Prostate gland (tissue), 2 donors: ENCODE data around the gene CHST12. TPM values are rescaled to one million over a fixed set of nuclear protein-coding genes. Genes with fewer than 3 reads are reported as not detected.

ENCODE experiments used
- DNase-seq: peaks from one replicate; pipeline ENCODE4 v3.0.0-alpha.2; 2019; ENCODE audit warnings: low spot score
- H3K27ac ChIP-seq, 2 donors: fragments of 200-600 bp; sonication (generic); 2 replicates each; pipeline ENCODE4 v1.5.1; 2017 to 2019
- H3K27me3 ChIP-seq: fragments of 200-600 bp; sonication (generic); replicated peaks from 2 replicates; pipeline ENCODE4 v1.5.1; 2019; ENCODE audit not compliant: insufficient read depth
- H3K36me3 ChIP-seq, 2 donors: fragments of 200-600 bp; sonication (generic); 1 replicate in 1 of 2; 2 replicates in 1 of 2; pipeline versions ENCODE4 v1.5.1 to v1.8.1; 2017 to 2019
- H3K4me1 ChIP-seq: fragments of 200-600 bp; sonication (generic); replicated peaks from 2 replicates; pipeline ENCODE4 v1.5.1; 2019
- H3K4me3 ChIP-seq, 2 donors: fragments of 200-600 bp; sonication (generic); 2 replicates each; pipeline ENCODE4 v1.5.1; 2017 to 2019
- H3K9me3 ChIP-seq: fragments of 200-600 bp; sonication (generic); 2 replicates; pipeline ENCODE4 v1.5.1; 2017
- POLR2A ChIP-seq: fragments of 450-650 bp; IDR thresholded peaks from one replicate; pipeline ENCODE4 v1.6.1; 2016; ENCODE audit warnings: antibody characterized with exemption, mild to moderate bottlenecking
- POLR2AphosphoS5 ChIP-seq: sonication (generic); formaldehyde crosslinking; IDR thresholded peaks from one replicate; pipeline ENCODE4 v1.6.1; 2017; ENCODE audit warnings: antibody characterized with exemption
- WGBS: methylation state at CpG from one replicate; pipeline ENCODE4 v1.1.5; 2018; 5-methylcytosine and 5-hydroxymethylcytosine counted together
- intact Hi-C: fragments of 100-400 bp; cut with DNase I; formaldehyde crosslinking; loops from one replicate; pipeline ENCODE4 v1.14.2; 2022
- total RNA-seq, 2 donors: library from RNA; depleted of rRNA; stranded (reverse); fragments of >200 nt; gene quantifications; one replicate each; pipeline ENCODE4 v1.1.0, GENCODE V29; 2016
- TF ChIP-seq, protein P1 (sequence below), 4 experiments: fragments of 200-600 bp in 2 of 4; fragments of 450-650 bp in 2 of 4; sonication (generic) in 2 of 4; IDR thresholded peaks; 1 replicate in 3 of 4; 2 replicates in 1 of 4; pipeline ENCODE4 v1.5.1; 2016 to 2019; ENCODE audit warnings: antibody characterized with exemption in 4 of 4, mild to moderate bottlenecking in 2 of 4, moderate library complexity in 2 of 4

Gene CHST12
- total RNA-seq, 2 donors from 2014 or later: 22.4 to 36.1 TPM

DNA sequence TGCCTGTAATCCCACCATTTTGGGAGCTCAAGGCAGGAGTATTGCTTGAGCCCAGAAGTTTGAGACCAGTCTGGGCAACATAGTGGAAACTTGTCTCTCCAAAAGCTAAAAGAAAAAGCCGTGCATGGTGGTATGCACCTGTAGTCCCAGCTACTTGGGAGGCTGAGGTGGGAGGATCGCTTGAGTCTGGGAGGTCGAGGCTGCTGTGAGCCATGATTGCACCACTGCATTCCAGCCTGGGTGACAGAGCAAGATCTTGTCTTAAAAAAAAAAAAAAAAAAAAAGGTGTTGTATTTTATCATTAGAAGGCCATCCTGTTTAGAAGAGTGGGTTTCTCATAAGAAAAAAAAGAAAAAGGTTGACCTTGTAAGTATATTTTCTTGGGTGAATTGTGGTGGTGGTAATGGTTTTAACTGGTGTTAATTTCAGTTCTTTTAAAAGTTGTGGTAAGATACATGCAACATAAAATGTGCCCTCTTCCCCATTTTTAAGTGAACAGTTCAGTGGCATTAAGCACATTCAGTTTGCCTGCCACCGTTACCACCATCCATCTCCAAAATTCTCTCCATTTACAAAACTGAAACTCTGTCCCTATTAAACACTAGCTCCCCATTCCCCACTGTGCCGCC, 38.1 kb downstream of the CHST12 start:
- H3K36me3 ChIP-seq: no peaks in the 10 kb centered on the region
- TF ChIP-seq, protein P1, sequence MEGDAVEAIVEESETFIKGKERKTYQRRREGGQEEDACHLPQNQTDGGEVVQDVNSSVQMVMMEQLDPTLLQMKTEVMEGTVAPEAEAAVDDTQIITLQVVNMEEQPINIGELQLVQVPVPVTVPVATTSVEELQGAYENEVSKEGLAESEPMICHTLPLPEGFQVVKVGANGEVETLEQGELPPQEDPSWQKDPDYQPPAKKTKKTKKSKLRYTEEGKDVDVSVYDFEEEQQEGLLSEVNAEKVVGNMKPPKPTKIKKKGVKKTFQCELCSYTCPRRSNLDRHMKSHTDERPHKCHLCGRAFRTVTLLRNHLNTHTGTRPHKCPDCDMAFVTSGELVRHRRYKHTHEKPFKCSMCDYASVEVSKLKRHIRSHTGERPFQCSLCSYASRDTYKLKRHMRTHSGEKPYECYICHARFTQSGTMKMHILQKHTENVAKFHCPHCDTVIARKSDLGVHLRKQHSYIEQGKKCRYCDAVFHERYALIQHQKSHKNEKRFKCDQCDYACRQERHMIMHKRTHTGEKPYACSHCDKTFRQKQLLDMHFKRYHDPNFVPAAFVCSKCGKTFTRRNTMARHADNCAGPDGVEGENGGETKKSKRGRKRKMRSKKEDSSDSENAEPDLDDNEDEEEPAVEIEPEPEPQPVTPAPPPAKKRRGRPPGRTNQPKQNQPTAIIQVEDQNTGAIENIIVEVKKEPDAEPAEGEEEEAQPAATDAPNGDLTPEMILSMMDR (IDR thresholded peaks at IDR 0.05): no peak
- TF ChIP-seq POLR2A (no peak), POLR2AphosphoS5 (no peak)
- no peak for DNase-seq
- no peak overlapping the region for H3K4me3 ChIP-seq
- no peak overlapping the region for H3K27ac ChIP-seq
- intact Hi-C loops: no loop called here
- H3K9me3 ChIP-seq: no peaks in the 10 kb centered on the region
- WGBS: 93% methylated on average over 5 of the region's 5 CpGs
- H3K4me1 ChIP-seq: peaks cover 10% of the 10 kb centered on the region
- no peaks in the 10 kb centered on the region for H3K27me3 ChIP-seq

DNA sequence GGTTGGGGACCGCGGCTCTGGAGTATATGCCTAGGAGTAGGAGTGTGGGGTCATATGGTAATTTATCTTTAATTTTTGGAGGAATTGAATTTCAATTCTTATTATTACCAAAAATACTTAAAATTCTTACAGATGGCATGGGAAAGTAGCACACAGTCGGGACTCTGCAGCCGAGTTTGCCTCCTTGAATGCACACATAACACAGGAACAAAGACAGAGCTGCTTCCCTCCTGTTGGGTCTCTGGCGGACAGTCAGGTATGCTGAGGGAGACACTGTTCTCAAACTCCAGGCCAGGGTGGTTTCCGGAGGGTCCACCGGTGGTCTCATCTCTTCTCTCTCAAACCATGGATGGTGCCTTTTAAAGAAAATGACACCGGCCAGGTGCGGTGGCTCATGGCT, 40.1 kb downstream of the CHST12 start:
- H3K4me3 ChIP-seq: no peak overlapping the region
- no peak for DNase-seq
- H3K27me3 ChIP-seq: no peaks in the 10 kb centered on the region
- H3K36me3 ChIP-seq: no peaks in the 10 kb centered on the region
- intact Hi-C loops: no loop called here
- TF ChIP-seq POLR2A: no peak
- no peak for TF ChIP-seq POLR2AphosphoS5
- TF ChIP-seq, protein P1 (IDR thresholded peaks at IDR 0.05): no peak
- no peaks in the 10 kb centered on the region for H3K9me3 ChIP-seq
- H3K4me1 ChIP-seq: peaks cover 2% of the 10 kb centered on the region
- no peak overlapping the region for H3K27ac ChIP-seq
- 100% methylated on average over 9 of the region's 9 CpGs for WGBS

DNA sequence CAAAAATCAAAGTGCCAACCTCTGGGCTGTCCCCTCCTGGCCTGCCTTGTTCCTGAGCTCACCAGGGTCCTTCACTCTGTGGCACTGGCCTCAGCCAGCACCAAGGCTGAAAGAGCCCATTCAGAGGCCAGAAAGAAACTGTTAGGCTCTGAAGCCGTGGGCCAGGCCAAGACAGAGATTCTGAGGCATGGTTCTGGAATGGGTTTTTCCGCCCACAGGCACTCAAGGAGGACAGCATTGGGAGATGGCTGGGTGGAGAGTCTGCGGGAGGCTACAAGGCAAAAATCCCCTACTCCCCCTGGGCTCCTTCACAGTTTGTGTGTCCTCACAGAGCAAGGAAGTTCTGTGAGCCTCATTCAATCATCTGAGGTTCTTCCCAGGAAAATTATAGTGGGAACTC, 41.1 kb downstream of the CHST12 start:
- TF ChIP-seq, protein P1 (IDR thresholded peaks at IDR 0.05): no peak
- no peak for TF ChIP-seq POLR2AphosphoS5
- TF ChIP-seq POLR2A: no peak
- no peaks in the 10 kb centered on the region for H3K4me1 ChIP-seq
- no peaks in the 10 kb centered on the region for H3K27me3 ChIP-seq
- WGBS: 62% methylated on average over 3 of the region's 3 CpGs
- intact Hi-C loops: no loop called here
- H3K36me3 ChIP-seq: no peaks in the 10 kb centered on the region
- no peak overlapping the region for H3K27ac ChIP-seq
- no peak overlapping the region for H3K4me3 ChIP-seq
- H3K9me3 ChIP-seq: no peaks in the 10 kb centered on the region
- DNase-seq: no peak

DNA sequence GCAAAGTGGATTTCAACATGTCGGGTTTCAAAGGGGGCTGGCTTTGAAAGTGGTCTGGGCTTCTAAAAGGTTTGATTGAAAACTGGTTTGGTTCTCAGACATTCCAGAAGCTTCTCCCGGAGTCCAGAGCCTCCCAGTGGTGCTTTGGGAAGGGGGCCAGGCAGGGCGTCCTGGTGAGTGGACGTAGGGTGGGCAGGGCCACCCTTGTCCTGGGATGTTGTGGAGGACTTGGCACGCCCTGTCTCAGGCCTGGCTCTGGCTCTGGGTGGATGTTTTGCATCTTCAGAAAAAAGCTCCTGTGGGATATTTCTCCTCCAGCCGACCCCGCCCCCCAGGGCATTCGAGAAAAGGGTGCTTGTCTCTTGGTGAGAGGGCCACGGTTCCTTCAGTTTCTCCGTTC, 41.6 kb downstream of the CHST12 start:
- no peak overlapping the region for H3K27ac ChIP-seq

More for the DNA sequence above, 41.6 kb downstream of the CHST12 start:
- TF ChIP-seq, protein P1 (IDR thresholded peaks at IDR 0.05): no peak
- TF ChIP-seq POLR2AphosphoS5: no peak
- TF ChIP-seq POLR2A: no peak
- H3K27me3 ChIP-seq: no peaks in the 10 kb centered on the region
- intact Hi-C loops: no loop called here
- WGBS: 72% methylated on average over 10 of the region's 10 CpGs
- no peaks in the 10 kb centered on the region for H3K9me3 ChIP-seq
- H3K4me1 ChIP-seq: no peaks in the 10 kb centered on the region
- H3K4me3 ChIP-seq: no peak overlapping the region
- no peak for DNase-seq
- H3K36me3 ChIP-seq: no peaks in the 10 kb centered on the region
